Endothelial cell of umbilical vein (primary cell): ENCODE data around the gene GALNT13. TPM values are rescaled to one million over a fixed set of nuclear protein-coding genes. Genes with fewer than 3 reads are reported as not detected.

Source experiments
- BruUV-seq: library from RNA; stranded (reverse); fragments of 400-500 nt; replicated peaks from 2 replicates; lab custom pipeline; 2021; lab: Mats Ljungman, UMichigan
- CTCF ChIA-PET: fragments of 300-600, 350-600 bp; sonication (Branson Sonifier 250); formaldehyde crosslinking; loops from one replicate; lab custom pipeline; 2021; ENCODE audit warnings: antibody characterized with exemption, inconsistent platforms; lab: Charles Lee
- POLR2A ChIA-PET: fragments of 300-600, 350-600 bp; sonication (Branson Sonifier 250); formaldehyde crosslinking; loops from one replicate; lab custom pipeline; 2021; ENCODE audit warnings: antibody characterized with exemption, inconsistent platforms; lab: Charles Lee
- DNase-seq: peaks from one replicate; pipeline ENCODE4 v3.0.0-alpha.2; 2011; ENCODE audit warnings: low read depth, low spot score
- FAIRE-seq: peaks from 2 replicates; lab custom pipeline; 2011; peaks lifted over from hg19 to GRCh38; lab: Jason Lieb, UNC
- H2AFZ ChIP-seq: 2 replicates; pipeline ENCODE4 v1.6.0; 2012; ENCODE audit warnings: low read depth, low read length, control low read depth, inconsistent platforms
- H3K27ac ChIP-seq: 2 replicates; pipeline ENCODE4 v1.5.1; 2011; ENCODE audit warnings: low read depth, mild to moderate bottlenecking, control low read depth, low read length, moderate library complexity; ENCODE audit not compliant: insufficient read depth
- H3K27me3 ChIP-seq, 2 experiments: 2 replicates each; pipeline versions ENCODE4 v1.6.0 to v1.6.1; 2011; ENCODE audit warnings: low read length in 2 of 2, mixed read lengths in 1 of 2; ENCODE audit not compliant: control insufficient read depth in 2 of 2, insufficient read depth in 2 of 2
- H3K36me3 ChIP-seq, 2 experiments: 2 replicates in 1 of 2; 3 replicates in 1 of 2; pipeline ENCODE4 v1.5.1; 2011; ENCODE audit warnings: low read length in 2 of 2, mild to moderate bottlenecking in 1 of 2, moderate library complexity in 1 of 2; ENCODE audit not compliant: control insufficient read depth in 2 of 2, insufficient read depth in 2 of 2; ENCODE audit errors: extremely low read depth in 1 of 2
- H3K4me1 ChIP-seq: 3 replicates; pipeline ENCODE4 v1.5.1; 2011; ENCODE audit warnings: mild to moderate bottlenecking, low read length; ENCODE audit not compliant: control insufficient read depth, insufficient read depth; ENCODE audit errors: extremely low read depth
- H3K4me2 ChIP-seq: 2 replicates; pipeline ENCODE4 v1.6.1; 2011; ENCODE audit warnings: low read length, control low read depth, mixed read lengths; ENCODE audit not compliant: insufficient read depth
- H3K4me3 ChIP-seq, 3 experiments: fragments of 200-600 bp in 1 of 3; sonication (generic), shearing (Covaris generic) in 1 of 3; replicated peaks in 1 of 3; 2 replicates each; pipeline ENCODE4 v1.5.1; 2011 to 2016; ENCODE audit warnings: control low read depth in 3 of 3, low read length in 3 of 3, mild to moderate bottlenecking in 2 of 3, inconsistent platforms in 1 of 3, low read depth in 1 of 3, moderate library complexity in 1 of 3; ENCODE audit not compliant: insufficient read depth in 1 of 3
- H3K79me2 ChIP-seq: 2 replicates; pipeline ENCODE4 v1.6.0; 2012; ENCODE audit warnings: low read length, inconsistent platforms; ENCODE audit not compliant: control insufficient read depth, insufficient read depth
- H3K9ac ChIP-seq: replicated peaks from 2 replicates; pipeline ENCODE3; 2011; ENCODE audit warnings: low read length, control low read depth; ENCODE audit not compliant: insufficient read depth; ENCODE audit errors: extremely low read depth
- H3K9me1 ChIP-seq: replicated peaks from 3 replicates; pipeline ENCODE4 v1.6.0; 2011; ENCODE audit warnings: mild to moderate bottlenecking, low read length; ENCODE audit not compliant: control insufficient read depth, insufficient read depth; ENCODE audit errors: extremely low read depth
- H3K9me3 ChIP-seq: replicated peaks from 2 replicates; pipeline ENCODE4 v1.5.1; 2012; ENCODE audit warnings: low read length, inconsistent platforms; ENCODE audit not compliant: control insufficient read depth, insufficient read depth
- H4K20me1 ChIP-seq: replicated peaks from 2 replicates; pipeline ENCODE3; 2011; ENCODE audit warnings: mild to moderate bottlenecking, low read length; ENCODE audit not compliant: control insufficient read depth, insufficient read depth; ENCODE audit errors: extremely low read depth
- CTCF ChIP-seq, 2 donors: IDR thresholded peaks; 1 replicate in 1 of 2; 2 replicates in 1 of 2; pipeline ENCODE4 v1.5.1; 2011; ENCODE audit warnings: low read length in 2 of 2, mild to moderate bottlenecking in 2 of 2, moderate library complexity in 2 of 2, control low read depth in 1 of 2, inconsistent platforms in 1 of 2, low read depth in 1 of 2; ENCODE audit not compliant: insufficient read depth in 1 of 2; ENCODE audit errors: extremely low read depth in 1 of 2
- EZH2 ChIP-seq: IDR thresholded peaks from 2 replicates; pipeline ENCODE4 v1.6.1; 2012; ENCODE audit warnings: borderline replicate concordance, low read depth, mild to moderate bottlenecking, moderate library complexity, low read length, inconsistent platforms; ENCODE audit not compliant: severe bottlenecking
- FOS ChIP-seq: IDR thresholded peaks from 2 replicates; pipeline ENCODE4 v1.6.1; 2011; ENCODE audit warnings: mild to moderate bottlenecking, low read length, moderate library complexity, borderline replicate concordance; ENCODE audit not compliant: insufficient read depth
- GATA2 ChIP-seq: IDR thresholded peaks from 2 replicates; pipeline ENCODE4 v1.7.0; 2011; ENCODE audit warnings: low read depth, mild to moderate bottlenecking, moderate library complexity, mixed read lengths, low read length; ENCODE audit not compliant: insufficient read length, insufficient read depth
- JUN ChIP-seq: IDR thresholded peaks from 2 replicates; pipeline ENCODE4 v1.6.1; 2011; ENCODE audit warnings: borderline replicate concordance, low read depth; ENCODE audit not compliant: insufficient read length, insufficient read depth
- MAX ChIP-seq: IDR thresholded peaks from 2 replicates; pipeline ENCODE4 v1.6.1; 2011; ENCODE audit not compliant: insufficient read depth, insufficient read length
- MYC ChIP-seq: IDR thresholded peaks from one replicate; pipeline ENCODE4 v1.6.1; 2011; ENCODE audit warnings: mild to moderate bottlenecking, low read depth, low read length
- POLR2A ChIP-seq: IDR thresholded peaks from 2 replicates; pipeline ENCODE4 v1.6.1; 2012; ENCODE audit warnings: low read depth, mild to moderate bottlenecking, control low read depth, low read length
- POLR2AphosphoS5 ChIP-seq: IDR thresholded peaks from 2 replicates; pipeline ENCODE4 v1.6.1; 2012; ENCODE audit warnings: low read depth, mild to moderate bottlenecking, control low read depth, low read length, moderate library complexity; ENCODE audit not compliant: insufficient read depth
- dilution Hi-C: fragments of 300-500 bp; cut with MboI; formaldehyde crosslinking; loops from one replicate; pipeline ENCODE4 v1.15.0; 2019; ENCODE audit warnings: low sequenced_read_pairs; ENCODE audit not compliant: extremely low pct_ligation_motif_present
- intact Hi-C: fragments of 100-400 bp; cut with micrococcal nuclease; formaldehyde crosslinking; loops from one replicate; pipeline ENCODE4 v1.10.0; 2022
- polyA plus RNA-seq, 4 experiments: library from polyadenylated mRNA; depleted of rRNA in 3 of 4; stranded (reverse) in 3 of 4; unstranded in 1 of 4; fragments of >200 nt; gene quantifications; 2 replicates each; pipeline versions ENCODE4 v1.2.1 to v1.2.3, GENCODE V29; 2011 to 2012; ENCODE audit warnings: missing spikeins in 1 of 4
- total RNA-seq: library from RNA; stranded (reverse); gene quantifications from 2 replicates; pipeline ENCODE4 v1.2.3, GENCODE V29; 2021

Gene GALNT13
- total and polyA plus RNA-seq, 2 donors (not counting 3 experiments of a cell fraction or from before 2014, with no cell fraction given) = 0.06 TPM; not detected in 1

GRCh38 chr2:154447727-154448418 is 576.2 kb downstream of the GALNT13 start:
- Histone ChIP-seq H3K9me1 (no peaks in the 10 kb centered on the region), H3K27ac (no peak overlapping the region), H3K4me3 (no peak overlapping the region), H3K9me3 (no peaks in the 10 kb centered on the region), H3K9ac (no peak overlapping the region), H4K20me1 (no peaks in the 10 kb centered on the region), H3K4me2 (no peak overlapping the region), H3K79me2 (no peaks in the 10 kb centered on the region), H3K27me3 (no peaks in the 10 kb centered on the region), H3K4me1 (no peaks in the 10 kb centered on the region), H3K36me3 (no peaks in the 10 kb centered on the region), H2AFZ (no peak overlapping the region)
- no peak for DNase-seq
- dilution Hi-C loops (no loop called here), intact Hi-C loops (no loop called here)
- ChIA-PET CTCF (interaction anchor here (3.7 kb wide), 1 partner anchor 9 kb away, joined by 14 read pairs; no protein-coding TSS in a partner anchor), POLR2A (no interaction called here)
- no peak for FAIRE-seq
- TF ChIP-seq JUN (no peak), GATA2 (no peak), POLR2AphosphoS5 (no peak), POLR2A (no peak), MAX (no peak), MYC (no peak), FOS (no peak), CTCF (IDR thresholded peaks at IDR 0.05; ENCODE audit: extremely low read depth in 1 of 2, insufficient read depth in 1 of 2, low read depth in 1 of 2, low read length in 2 of 2) (no peak), EZH2 (no peak)
- BruUV-seq = no TSS peak
